Measurements from ENCODE around the gene DISP3.

The DISP3 gene

GRCh38 chr1:11524465-11525150 lies 45.7 kb downstream of the DISP3 start:
- Histone ChIP-seq H4K91ac (ENCODE audit: low read length) (no peak overlapping the region), H2BK5ac (ENCODE audit: low read depth, low read length, poor library complexity, severe bottlenecking) (no peak overlapping the region), H3K9me3 (ENCODE audit: control insufficient read depth, low read length) (no peaks in the 10 kb centered on the region), H3K36me3 (ENCODE audit: control insufficient read depth in 1 of 2, insufficient read depth in 2 of 2, low read depth in 1 of 2, low read length in 2 of 2) (no peaks in the 10 kb centered on the region), H3K9ac (ENCODE audit: low read length) (no peak overlapping the region), H2BK120ac (ENCODE audit: low read depth, low read length) (no peak overlapping the region), H3K4me3 (ENCODE audit: insufficient read depth in 1 of 2, low read depth in 1 of 2, low read length in 2 of 2) (no peak overlapping the region), H3K79me1 (replicated peaks; ENCODE audit: low read length, poor library complexity, severe bottlenecking) (no peaks in the 10 kb centered on the region), H3K27ac (ENCODE audit: low read length, poor library complexity, severe bottlenecking) (no peak overlapping the region), H3K4me2 (ENCODE audit: low read length, poor library complexity, severe bottlenecking) (no peak overlapping the region), H3K14ac (ENCODE audit: low read length in 2 of 2) (no peak overlapping the region), H4K8ac (ENCODE audit: low read length) (no peak overlapping the region), H2AK5ac (ENCODE audit: low read length, severe bottlenecking) (no peak overlapping the region), H3K23ac (ENCODE audit: low read length in 2 of 2) (no peak overlapping the region), H3K4ac (ENCODE audit: low read depth in 1 of 2, low read length in 2 of 2) (no peak overlapping the region), H3K4me1 (ENCODE audit: control insufficient read depth, insufficient read depth, low read depth, low read length) (no peaks in the 10 kb centered on the region), H2BK12ac (ENCODE audit: low read length in 2 of 2) (no peak overlapping the region), H2BK15ac (ENCODE audit: low read depth, poor library complexity, severe bottlenecking) (no peak overlapping the region), H2AFZ (ENCODE audit: low read depth, low read length) (no peak overlapping the region), H3K18ac (ENCODE audit: low read depth in 1 of 2, low read length in 2 of 2) (no peak overlapping the region), H3K27me3 (ENCODE audit: control insufficient read depth in 1 of 2, insufficient read depth in 1 of 2, low read length in 2 of 2) (peaks cover 0 to 7% of the 10 kb centered on the region in 2 experiments)
- 56% methylated on average over 6 of the region's 6 CpGs for WGBS
- no peak for DNase-seq

GRCh38 chr1:11525151-11525505 lies 46.2 kb downstream of the DISP3 start:
- WGBS: 72% methylated on average over 4 of the region's 8 CpGs
- H3K23ac ChIP-seq (ENCODE audit: low read length in 2 of 2): no peak overlapping the region
- H3K36me3 ChIP-seq (ENCODE audit: control insufficient read depth in 1 of 2, insufficient read depth in 2 of 2, low read depth in 1 of 2, low read length in 2 of 2): no peaks in the 10 kb centered on the region

GRCh38 chr1:11525516-11525915 lies 46.6 kb downstream of the DISP3 start:
- Histone ChIP-seq H3K36me3 (ENCODE audit: control insufficient read depth in 1 of 2, insufficient read depth in 2 of 2, low read depth in 1 of 2, low read length in 2 of 2) (no peaks in the 10 kb centered on the region), H2AK5ac (ENCODE audit: low read length, severe bottlenecking) (no peak overlapping the region), H3K14ac (ENCODE audit: low read length in 2 of 2) (no peak overlapping the region), H3K27me3 (ENCODE audit: control insufficient read depth in 1 of 2, insufficient read depth in 1 of 2, low read length in 2 of 2) (peaks cover 0 to 13% of the 10 kb centered on the region in 2 experiments), H3K4ac (ENCODE audit: low read depth in 1 of 2, low read length in 2 of 2) (no peak overlapping the region), H2BK120ac (ENCODE audit: low read depth, low read length) (no peak overlapping the region), H2BK5ac (ENCODE audit: low read depth, low read length, poor library complexity, severe bottlenecking) (no peak overlapping the region), H3K4me1 (ENCODE audit: control insufficient read depth, insufficient read depth, low read depth, low read length) (no peaks in the 10 kb centered on the region), H2BK12ac (ENCODE audit: low read length in 2 of 2) (no peak overlapping the region), H4K8ac (ENCODE audit: low read length) (no peak overlapping the region), H3K79me1 (replicated peaks; ENCODE audit: low read length, poor library complexity, severe bottlenecking) (no peaks in the 10 kb centered on the region), H3K4me3 (ENCODE audit: insufficient read depth in 1 of 2, low read depth in 1 of 2, low read length in 2 of 2) (no peak overlapping the region), H3K23ac (ENCODE audit: low read length in 2 of 2) (no peak overlapping the region), H2BK15ac (ENCODE audit: low read depth, poor library complexity, severe bottlenecking) (no peak overlapping the region), H3K9ac (ENCODE audit: low read length) (no peak overlapping the region), H3K18ac (ENCODE audit: low read depth in 1 of 2, low read length in 2 of 2) (no peak overlapping the region), H2AFZ (ENCODE audit: low read depth, low read length) (no peak overlapping the region), H4K91ac (ENCODE audit: low read length) (no peak overlapping the region), H3K4me2 (ENCODE audit: low read length, poor library complexity, severe bottlenecking) (no peak overlapping the region), H3K9me3 (ENCODE audit: control insufficient read depth, low read length) (no peaks in the 10 kb centered on the region), H3K27ac (ENCODE audit: low read length, poor library complexity, severe bottlenecking) (no peak overlapping the region)
- WGBS: 80% methylated on average over 5 of the region's 7 CpGs
- no peak for DNase-seq

More at GRCh38 chr1:11525151-11525505, 46.2 kb downstream of the DISP3 start:
- Histone ChIP-seq H2AK5ac (ENCODE audit: low read length, severe bottlenecking) (no peak overlapping the region), H3K4ac (ENCODE audit: low read depth in 1 of 2, low read length in 2 of 2) (no peak overlapping the region), H3K9ac (ENCODE audit: low read length) (no peak overlapping the region), H3K79me1 (replicated peaks; ENCODE audit: low read length, poor library complexity, severe bottlenecking) (no peaks in the 10 kb centered on the region), H2BK15ac (ENCODE audit: low read depth, poor library complexity, severe bottlenecking) (no peak overlapping the region), H4K91ac (ENCODE audit: low read length) (no peak overlapping the region), H3K14ac (ENCODE audit: low read length in 2 of 2) (no peak overlapping the region), H3K4me1 (ENCODE audit: control insufficient read depth, insufficient read depth, low read depth, low read length) (no peaks in the 10 kb centered on the region), H3K27me3 (ENCODE audit: control insufficient read depth in 1 of 2, insufficient read depth in 1 of 2, low read length in 2 of 2) (peaks cover 0 to 9% of the 10 kb centered on the region in 2 experiments), H2BK12ac (ENCODE audit: low read length in 2 of 2) (no peak overlapping the region), H4K8ac (ENCODE audit: low read length) (no peak overlapping the region), H3K18ac (ENCODE audit: low read depth in 1 of 2, low read length in 2 of 2) (no peak overlapping the region), H2BK120ac (ENCODE audit: low read depth, low read length) (no peak overlapping the region), H2BK5ac (ENCODE audit: low read depth, low read length, poor library complexity, severe bottlenecking) (no peak overlapping the region), H3K9me3 (ENCODE audit: control insufficient read depth, low read length) (no peaks in the 10 kb centered on the region), H2AFZ (ENCODE audit: low read depth, low read length) (no peak overlapping the region), H3K4me3 (ENCODE audit: insufficient read depth in 1 of 2, low read depth in 1 of 2, low read length in 2 of 2) (no peak overlapping the region), H3K27ac (ENCODE audit: low read length, poor library complexity, severe bottlenecking) (no peak overlapping the region), H3K4me2 (ENCODE audit: low read length, poor library complexity, severe bottlenecking) (no peak overlapping the region)
- DNase-seq: no peak

DNA sequence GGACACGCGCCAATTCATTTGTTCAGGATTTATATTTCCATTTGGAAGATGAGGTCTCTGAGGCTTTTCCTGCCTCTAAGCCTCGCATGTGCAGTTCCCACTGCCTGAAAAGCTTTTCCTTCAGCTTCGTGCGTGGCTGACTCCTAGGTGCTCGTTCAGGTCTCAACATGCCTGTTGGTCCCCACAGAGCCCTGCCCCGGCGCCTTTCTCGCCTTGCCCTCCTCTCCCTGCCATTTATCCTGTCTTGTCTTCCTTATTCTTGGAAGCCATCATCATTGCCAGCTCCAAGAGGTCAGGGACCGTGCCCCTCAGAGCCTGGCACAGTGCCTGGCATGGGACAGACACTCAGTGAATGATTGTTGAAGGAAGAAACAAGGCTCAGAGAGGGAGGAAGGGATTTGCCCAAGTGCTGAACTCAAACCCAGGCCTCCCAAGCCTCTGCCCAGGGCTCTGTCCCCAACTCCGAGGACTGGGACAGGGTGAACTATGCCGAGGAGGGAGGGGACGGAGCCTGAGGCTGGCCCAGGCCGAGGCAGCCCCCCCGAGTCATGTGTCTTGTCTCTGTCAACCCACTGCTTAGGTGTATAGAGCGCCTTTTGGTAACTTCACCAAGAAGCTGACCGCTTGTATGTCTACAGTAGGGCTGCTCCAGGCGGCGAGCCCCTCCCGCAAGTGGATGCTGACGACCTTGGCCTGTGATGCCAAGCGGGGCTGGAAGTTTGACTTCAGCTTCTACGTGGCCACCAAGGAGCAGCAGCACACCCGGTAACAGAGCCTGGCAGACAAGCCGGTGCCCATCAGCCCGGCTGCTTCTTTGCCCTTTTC lies 47.3 kb downstream of the DISP3 start:
- Histone ChIP-seq H4K91ac (ENCODE audit: low read length) (no peak overlapping the region), H2BK12ac (ENCODE audit: low read length in 2 of 2) (no peak overlapping the region), H3K4me2 (ENCODE audit: low read length, poor library complexity, severe bottlenecking) (no peak overlapping the region), H2AK5ac (ENCODE audit: low read length, severe bottlenecking) (no peak overlapping the region), H3K36me3 (ENCODE audit: control insufficient read depth in 1 of 2, insufficient read depth in 2 of 2, low read depth in 1 of 2, low read length in 2 of 2) (no peaks in the 10 kb centered on the region), H2BK15ac (ENCODE audit: low read depth, poor library complexity, severe bottlenecking) (no peak overlapping the region), H3K23ac (ENCODE audit: low read length in 2 of 2) (no peak overlapping the region), H3K9me3 (ENCODE audit: control insufficient read depth, low read length) (no peaks in the 10 kb centered on the region), H4K8ac (ENCODE audit: low read length) (no peak overlapping the region), H3K4ac (ENCODE audit: low read depth in 1 of 2, low read length in 2 of 2) (no peak overlapping the region), H3K79me1 (replicated peaks; ENCODE audit: low read length, poor library complexity, severe bottlenecking) (no peaks in the 10 kb centered on the region), H3K18ac (ENCODE audit: low read depth in 1 of 2, low read length in 2 of 2) (no peak overlapping the region), H3K27me3 (ENCODE audit: control insufficient read depth in 1 of 2, insufficient read depth in 1 of 2, low read length in 2 of 2) (peaks cover 0 to 13% of the 10 kb centered on the region in 2 experiments), H3K9ac (ENCODE audit: low read length) (no peak overlapping the region), H3K4me1 (ENCODE audit: control insufficient read depth, insufficient read depth, low read depth, low read length) (no peaks in the 10 kb centered on the region), H2BK120ac (ENCODE audit: low read depth, low read length) (no peak overlapping the region), H2AFZ (ENCODE audit: low read depth, low read length) (no peak overlapping the region), H3K14ac (ENCODE audit: low read length in 2 of 2) (no peak overlapping the region), H2BK5ac (ENCODE audit: low read depth, low read length, poor library complexity, severe bottlenecking) (no peak overlapping the region), H3K27ac (ENCODE audit: low read length, poor library complexity, severe bottlenecking) (no peak overlapping the region), H3K4me3 (ENCODE audit: insufficient read depth in 1 of 2, low read depth in 1 of 2, low read length in 2 of 2) (no peak overlapping the region)
- WGBS: 85% methylated on average over 26 of the region's 26 CpGs
- no peak for DNase-seq

Measured in mesenchymal stem cell (in vitro differentiated cells and primary cell).